ENCODE data around the gene TUBB3. TPM values are rescaled to one million over a fixed set of nuclear protein-coding genes. Genes with fewer than 3 reads are reported as not detected.

TUBB3 gene
- total and polyA plus RNA-seq, 9 of the 15 experiments (the other 6 are each of a cell fraction or from before 2014, with no cell fraction given) = 0.18 to 12.5 (median 5.0) TPM

- TF ChIP-seq ETV5 (CRISPR knock-in tag; IDR thresholded peaks at IDR 0.05; ENCODE audit: low read depth) (no peak), HNRNPLL (IDR thresholded peaks at IDR 0.05; ENCODE audit: low read depth, low read length, poor library complexity, severe bottlenecking) (no peak), NCOA4 (IDR thresholded peaks at IDR 0.05; ENCODE audit: partially characterized antibody) (no peak), RBFOX2 (IDR thresholded peaks at IDR 0.05; ENCODE audit: low read depth, low read length) (no peak), ZNF280B (CRISPR knock-in tag; IDR thresholded peaks at IDR 0.05) (no peak), TCF3 (CRISPR knock-in tag; IDR thresholded peaks at IDR 0.05) (no peak), TSC22D4 (tag; IDR thresholded peaks at IDR 0.05) (no peak), NFIX (CRISPR knock-in tag; IDR thresholded peaks at IDR 0.05; ENCODE audit: low read depth) (no peak), ZHX1 (conservative IDR thresholded peaks at IDR 0.05; ENCODE audit: low read length) (no peak), CC2D1A (IDR thresholded peaks at IDR 0.05) (no peak), SFPQ (IDR thresholded peaks at IDR 0.05; ENCODE audit: low read depth, low read length) (no peak), PML (IDR thresholded peaks at IDR 0.05; ENCODE audit: low read length) (no peak), SP1 (CRISPR knock-in tag; IDR thresholded peaks at IDR 0.05) (no peak)
- Histone ChIP-seq H3K27me3 (ENCODE audit: control insufficient read depth in 2 of 2, insufficient read depth in 2 of 2, low read length in 2 of 2) (peaks cover 0 to 21% of the 10 kb centered on the region in 2 experiments; a peak in 2 of 5 replicates), H3K9ac (ENCODE audit: insufficient read depth in 1 of 2, low read depth in 2 of 2, low read length in 2 of 2) (no peak overlapping the region), H3K79me2 (ENCODE audit: control insufficient read depth, insufficient read depth, low read length) (no peaks in the 10 kb centered on the region), H4K20me1 (replicated peaks; ENCODE audit: control insufficient read depth, insufficient read depth, low read length) (no peaks in the 10 kb centered on the region; the same call in 1 of the 2 replicates), H3K9me3 (replicated peaks; ENCODE audit: control insufficient read depth, insufficient read depth, low read depth, low read length) (no peaks in the 10 kb centered on the region), H3K36me3 (ENCODE audit: control insufficient read depth, insufficient read depth, low read length) (no peaks in the 10 kb centered on the region), H2AFZ (ENCODE audit: low read depth, low read length) (no peak overlapping the region), H3K4me2 (ENCODE audit: insufficient read depth, low read length) (no peak overlapping the region), H3K27ac (ENCODE audit: extremely low read depth, low read depth, low read length) (no peak overlapping the region), H3K4me3 (no peak overlapping the region), H3K4me1 (replicated peaks in 1 of 2; ENCODE audit: control insufficient read depth in 2 of 2, insufficient read depth in 2 of 2, low read length in 2 of 2) (peaks cover 0 to 20% of the 10 kb centered on the region in 2 experiments; a peak in 2 of 5 replicates), H3K9me1 (ENCODE audit: control insufficient read depth, insufficient read depth, low read length) (no peaks in the 10 kb centered on the region)
- CTCF ChIA-PET (ENCODE audit: low intra/inter-chr PET ratio) = no interaction called here
- 81% methylated on average over 59 of the region's 61 CpGs for WGBS (ENCODE audit: insufficient coverage, low coverage, missing lambda C conversion rate)
- POLR2A ChIA-PET = no interaction called here
- no TSS peak for BruUV-seq (replicated peaks)
- intact Hi-C loops (cut with micrococcal nuclease) = no loop called here
- in situ Hi-C loops (cut with MboI) = no loop called here
- DNase-seq (ENCODE audit: extremely low read depth in 1 of 4, low spot score in 3 of 4) (no peak), FAIRE-seq (no peak), ATAC-seq (no peak)
Observed at GRCh38 chr16:89934611-89935553, 11.7 kb downstream of the TUBB3 start.

Measured in K562 (cell line).